H1 (cell line): ENCODE data around the gene TMEM40. TPM values are rescaled to one million over a fixed set of nuclear protein-coding genes. Genes with fewer than 3 reads are reported as not detected.
A peak's percentile ranks its signal among the peaks of the same experiment; 100 is the strongest.

Experiments used
- CTCF ChIA-PET: fragments of 300-600 bp; sonication (Branson Sonifier 250); formaldehyde crosslinking; loops from one replicate; lab custom pipeline; 2021; ENCODE audit not compliant: partially characterized antibody; lab: Charles Lee
- POLR2A ChIA-PET: fragments of 300-600 bp; sonication (Branson Sonifier 250); formaldehyde crosslinking; loops from one replicate; lab custom pipeline; 2021; ENCODE audit warnings: inconsistent platforms; ENCODE audit not compliant: partially characterized antibody; lab: Charles Lee
- DNase-seq, 2 experiments: peaks; one replicate each; pipeline versions ENCODE4 v3.0.0 to v3.0.0-alpha.2; 2010 to 2022; ENCODE audit warnings: low spot score in 2 of 2, low read depth in 1 of 2, mixed read lengths in 1 of 2
- FAIRE-seq: peaks from 2 replicates; lab custom pipeline; 2011; peaks lifted over from hg19 to GRCh38; lab: Jason Lieb, UNC
- H2AFZ ChIP-seq: 2 replicates; pipeline ENCODE4 v1.8.1; 2012; ENCODE audit warnings: low read length, inconsistent platforms
- H2AK5ac ChIP-seq: 2 replicates; pipeline ENCODE4 v1.6.1; 2013; ENCODE audit warnings: low read depth, low read length
- H2BK120ac ChIP-seq: replicated peaks from 2 replicates; pipeline ENCODE3; 2013; ENCODE audit warnings: low read depth, low read length, inconsistent platforms
- H2BK12ac ChIP-seq: 2 replicates; pipeline ENCODE4 v1.6.1; 2013; ENCODE audit warnings: low read depth, low read length
- H2BK15ac ChIP-seq: 2 replicates; pipeline ENCODE4 v1.6.1; 2013; ENCODE audit warnings: low read length
- H2BK20ac ChIP-seq: 2 replicates; pipeline ENCODE4 v1.6.1; 2013; ENCODE audit warnings: low read length
- H2BK5ac ChIP-seq: 2 replicates; pipeline ENCODE4 v1.6.1; 2013; ENCODE audit warnings: low read depth, low read length
- H3K14ac ChIP-seq: 2 replicates; pipeline ENCODE4 v1.6.1; 2013; ENCODE audit warnings: inconsistent platforms; ENCODE audit not compliant: insufficient read length
- H3K18ac ChIP-seq: 2 replicates; pipeline ENCODE4 v1.6.1; 2013; ENCODE audit warnings: low read length; ENCODE audit errors: extremely low read depth
- H3K23ac ChIP-seq: 2 replicates; pipeline ENCODE4 v1.6.1; 2013; ENCODE audit warnings: inconsistent platforms; ENCODE audit not compliant: insufficient read length
- H3K23me2 ChIP-seq: 2 replicates; pipeline ENCODE4 v1.6.1; 2013; ENCODE audit warnings: low read depth, low read length
- H3K27ac ChIP-seq: 2 replicates; pipeline ENCODE4 v1.6.1; 2011; ENCODE audit warnings: low read depth, low read length, inconsistent platforms
- H3K27me3 ChIP-seq, 4 experiments: replicated peaks in 1 of 4; 1 replicate in 1 of 4; 2 replicates in 3 of 4; pipeline versions ENCODE4 v1.6.1 to v1.8.1; 2011 to 2013; ENCODE audit warnings: low read length in 3 of 4, mild to moderate bottlenecking in 3 of 4, inconsistent platforms in 2 of 4, mixed read lengths in 2 of 4, moderate library complexity in 1 of 4; ENCODE audit not compliant: control insufficient read depth in 3 of 4, insufficient read depth in 3 of 4; ENCODE audit errors: extremely low read depth in 1 of 4
- H3K36me3 ChIP-seq, 4 experiments: 2 replicates each; pipeline versions ENCODE4 v1.6.1 to v1.8.1; 2011 to 2013; ENCODE audit warnings: mild to moderate bottlenecking in 4 of 4, low read length in 3 of 4, moderate library complexity in 2 of 4, control low read depth in 1 of 4, inconsistent platforms in 1 of 4; ENCODE audit not compliant: insufficient read depth in 4 of 4, control insufficient read depth in 2 of 4
- H3K4ac ChIP-seq: replicated peaks from 2 replicates; pipeline ENCODE3; 2013; ENCODE audit warnings: low read length, low read depth, mixed read lengths, inconsistent platforms; ENCODE audit not compliant: insufficient read length
- H3K4me1 ChIP-seq, 4 experiments: replicated peaks in 1 of 4; 1 replicate in 1 of 4; 2 replicates in 3 of 4; pipeline versions ENCODE4 v1.6.1 to v1.8.1; 2011 to 2013; ENCODE audit warnings: low read length in 3 of 4, inconsistent platforms in 2 of 4, mixed read lengths in 1 of 4; ENCODE audit not compliant: insufficient read depth in 4 of 4, control insufficient read depth in 3 of 4
- H3K4me2 ChIP-seq, 2 experiments: 2 replicates each; pipeline versions ENCODE4 v1.6.1 to v1.8.1; 2011 to 2013; ENCODE audit warnings: low read depth in 2 of 2, low read length in 2 of 2, control low read depth in 1 of 2, inconsistent platforms in 1 of 2, mild to moderate bottlenecking in 1 of 2; ENCODE audit not compliant: insufficient read depth in 1 of 2
- H3K4me3 ChIP-seq, 4 experiments: fragments of 200-600, 300-600 bp in 1 of 4; sonication (generic), shearing (Covaris generic), sonication (Bioruptor Twin) in 1 of 4; 2 replicates each; pipeline versions ENCODE4 v1.5.1 to v1.8.1; 2011 to 2016; ENCODE audit warnings: low read length in 4 of 4, low read depth in 3 of 4, control low read depth in 2 of 4, inconsistent platforms in 2 of 4, mild to moderate bottlenecking in 2 of 4, mixed read lengths in 1 of 4, moderate library complexity in 1 of 4; ENCODE audit not compliant: insufficient read depth in 2 of 4; ENCODE audit errors: extremely low read depth in 1 of 4
- H3K56ac ChIP-seq: replicated peaks from 2 replicates; pipeline ENCODE3; 2013; ENCODE audit warnings: low read depth, mild to moderate bottlenecking, mixed read lengths, low read length, inconsistent platforms; ENCODE audit not compliant: insufficient read length
- H3K79me1 ChIP-seq: 2 replicates; pipeline ENCODE4 v1.6.1; 2013; ENCODE audit warnings: low read depth, low read length, control low read depth
- H3K79me2 ChIP-seq, 2 experiments: 2 replicates each; pipeline versions ENCODE4 v1.6.1 to v1.8.1; 2012 to 2013; ENCODE audit warnings: low read length in 2 of 2, mild to moderate bottlenecking in 2 of 2, inconsistent platforms in 1 of 2; ENCODE audit not compliant: insufficient read depth in 2 of 2, control insufficient read depth in 1 of 2
- H3K9ac ChIP-seq, 4 experiments: replicated peaks in 1 of 4; 1 replicate in 1 of 4; 2 replicates in 3 of 4; pipeline versions ENCODE4 v1.6.1 to v1.8.1; 2011 to 2013; ENCODE audit warnings: low read depth in 3 of 4, low read length in 3 of 4, control low read depth in 2 of 4, mild to moderate bottlenecking in 2 of 4, moderate library complexity in 2 of 4, inconsistent platforms in 1 of 4; ENCODE audit errors: extremely low read depth in 1 of 4
- H3K9me3 ChIP-seq, 2 experiments: 2 replicates each; pipeline versions ENCODE4 v1.6.1 to v1.8.1; 2012 to 2013; ENCODE audit warnings: mild to moderate bottlenecking in 2 of 2, moderate library complexity in 2 of 2, control low read depth in 1 of 2, inconsistent platforms in 1 of 2, low read depth in 1 of 2, low read length in 1 of 2, mixed read lengths in 1 of 2; ENCODE audit not compliant: insufficient read depth in 2 of 2
- H4K20me1 ChIP-seq, 2 experiments: replicated peaks in 1 of 2; 2 replicates each; pipeline versions ENCODE3 to v1.8.1; 2011 to 2013; ENCODE audit warnings: inconsistent platforms in 2 of 2, low read length in 2 of 2, mild to moderate bottlenecking in 1 of 2; ENCODE audit not compliant: insufficient read depth in 2 of 2, control insufficient read depth in 1 of 2
- H4K5ac ChIP-seq: 2 replicates; pipeline ENCODE4 v1.6.1; 2013; ENCODE audit warnings: low read length, low read depth, mixed read lengths, inconsistent platforms; ENCODE audit not compliant: insufficient read length
- H4K8ac ChIP-seq: 2 replicates; pipeline ENCODE4 v1.8.0; 2013; ENCODE audit warnings: mild to moderate bottlenecking, moderate library complexity, low read length, inconsistent platforms; ENCODE audit not compliant: insufficient read depth; ENCODE audit errors: extremely low read depth
- H4K91ac ChIP-seq: replicated peaks from 2 replicates; pipeline ENCODE3; 2013; ENCODE audit warnings: low read length, mixed read lengths, inconsistent platforms; ENCODE audit not compliant: insufficient read length
- CTCF ChIP-seq, 3 experiments: IDR thresholded peaks; 1 replicate in 2 of 3; 2 replicates in 1 of 3; pipeline versions ENCODE4 v1.5.1 to v1.6.1; 2011; ENCODE audit warnings: low read length in 3 of 3, mild to moderate bottlenecking in 3 of 3, inconsistent platforms in 2 of 3, low read depth in 1 of 3, moderate library complexity in 1 of 3; ENCODE audit not compliant: insufficient read depth in 1 of 3; ENCODE audit errors: control extremely low read depth in 1 of 3
- E2F6 ChIP-seq: IDR thresholded peaks from 2 replicates; pipeline ENCODE4 v1.6.1; 2012; ENCODE audit warnings: inconsistent platforms
- MAX ChIP-seq: IDR thresholded peaks from 2 replicates; pipeline ENCODE4 v1.6.1; 2012; ENCODE audit warnings: inconsistent platforms
- SIN3A ChIP-seq, 2 experiments: IDR thresholded peaks in 1 of 2; conservative IDR thresholded peaks in 1 of 2; 2 replicates each; pipeline ENCODE4 v1.6.1; 2011 to 2012; ENCODE audit warnings: low read length in 2 of 2, improper control_type of control experiment in 1 of 2, low read depth in 1 of 2, mild to moderate bottlenecking in 1 of 2
- SIX5 ChIP-seq: IDR thresholded peaks from 2 replicates; pipeline ENCODE4 v1.6.1; 2011; ENCODE audit warnings: mild to moderate bottlenecking, low read depth, low read length
- WGBS, 2 experiments: shearing (Covaris generic) in 1 of 2; methylation state at CpG; one replicate each; pipeline versions ENCODE4 v1.1.6 to v1.1.7; 2013 to 2015; ENCODE audit warnings: low lambda C conversion rate in 2 of 2, mixed read lengths in 2 of 2, inconsistent platforms in 1 of 2, low coverage in 1 of 2, missing lambda C conversion rate in 1 of 2; ENCODE audit not compliant: insufficient replicate concordance in 2 of 2, insufficient coverage in 1 of 2, insufficient read length in 1 of 2; ENCODE audit errors: extremely low coverage in 1 of 2, missing lambda C conversion rate in 1 of 2; 5-methylcytosine and 5-hydroxymethylcytosine counted together
- polyA plus RNA-seq, 7 experiments: library from polyadenylated mRNA; depleted of rRNA in 3 of 7; stranded (reverse) in 5 of 7; unstranded in 2 of 7; fragments of >200 nt in 5 of 7; fragments of 200-250 nt in 2 of 7; gene quantifications; 1 replicate in 5 of 7; 2 replicates in 1 of 7; 4 replicates in 1 of 7; pipeline versions ENCODE4 v1.2.1 to v1.2.3, GENCODE V29; 2011 to 2013; ENCODE audit warnings: missing spikeins in 2 of 7, mixed read lengths in 2 of 7
- total RNA-seq: library from RNA; stranded (reverse); fragmentation: NEBNext Ultra II Directional; extraction: Animal tissue kit (Norgen Biotek cat#: 25700); gene quantifications from 2 replicates; pipeline ENCODE4 v1.2.1, GENCODE V29; 2021

TMEM40 gene
- total and polyA plus RNA-seq, 2 of the 8 experiments (the other 6 are each of a cell fraction or from before 2014, with no cell fraction given), result 0.18 TPM; not detected in 1

GRCh38 chr3:12768579-12769527 is 9.8 kb upstream of the TMEM40 start:
- Histone ChIP-seq H3K27ac (no peak overlapping the region), H4K20me1 (no peaks in the 10 kb centered on the region), H2BK5ac (no peak overlapping the region), H4K5ac (no peak overlapping the region), H2AFZ (no peak overlapping the region), H3K18ac (no peak overlapping the region), H2BK12ac (no peak overlapping the region), H3K27me3 (peaks cover 0 to 3% (median 0%) of the 10 kb centered on the region in 4 experiments; a peak in 3 of 7 replicates), H2BK15ac (no peak overlapping the region), H3K9me3 (no peaks in the 10 kb centered on the region), H3K4me2 (peak overlapping the region; percentile 29 to 60), H3K79me1 (no peaks in the 10 kb centered on the region), H3K4ac (no peak overlapping the region), H3K23me2 (peaks cover 2% of the 10 kb centered on the region; the same call in 1 of the 2 replicates), H3K36me3 (no peaks in the 10 kb centered on the region), H4K91ac (no peak overlapping the region), H3K79me2 (no peaks in the 10 kb centered on the region), H2BK120ac (no peak overlapping the region), H4K8ac (no peak overlapping the region), H3K14ac (no peak overlapping the region), H3K9ac (no peak overlapping the region), H3K56ac (no peak overlapping the region), H2AK5ac (no peak overlapping the region), H3K4me1 (no peaks in the 10 kb centered on the region), H3K4me3 (peak overlapping the region in 2 of 4 experiments; percentile 0 to 44; a peak in 4 of 8 replicates), H3K23ac (no peak overlapping the region), H2BK20ac (no peak overlapping the region)
- ChIA-PET POLR2A (interaction anchor here (0.8 to 1.3 kb wide), 3 partner anchors 12 to 71 kb away, joined by 3 to 5 read pairs (median 4); no protein-coding TSS in a partner anchor), CTCF (interaction anchor here (1.1 to 4.0 kb wide), 7 partner anchors 18 to 73 kb away, joined by 3 to 13 read pairs (median 4); partner anchors contain the start of gene RPL32)
- DNase-seq (peak in 1 of 2 experiments; percentile 68), FAIRE-seq (no peak)
- WGBS, 2 experiments, result 37% methylated on average over 19 of the region's 54 CpGs; no CpG with 5 or more reads in 1 of the 2 experiments
- TF ChIP-seq E2F6 (peak; percentile 74), CTCF (IDR thresholded peaks at IDR 0.05; ENCODE audit: control extremely low read depth in 1 of 3, insufficient read depth in 1 of 3, low read depth in 1 of 3, low read length in 3 of 3) (peak in 1 of 3 experiments; percentile 6; a peak in 1 of 4 replicates), SIX5 (no peak), MAX (0 out of 2 replicates have a peak, but pooled peaks have one; percentile 38), SIN3A (conservative IDR thresholded peaks at IDR 0.05 in 1 of 2, IDR thresholded peaks at IDR 0.05 in 1 of 2; ENCODE audit: low read depth in 1 of 2, low read length in 2 of 2) (peak in 1 of 2 experiments; percentile 58; a peak in 1 of 4 replicates)
